HG02943 (cell line): ENCODE measurements around the gene PRSS12.
A peak's percentile ranks its signal among the peaks of the same experiment; 100 is the strongest.
"Not testable (repeated sequence)": the region's sequence is repeated elsewhere in the genome, so short reads cannot be mapped to it uniquely, and the experiment has no call there.

Experiments
- ATAC-seq: cut with Tn5 transposase; IDR thresholded peaks from one replicate; pipeline ENCODE4 v1.9.1; 2021; ENCODE audit warnings: mild to moderate bottlenecking, low read depth, moderate library complexity; ENCODE audit not compliant: unreplicated experiment

The PRSS12 gene

GRCh38 chr4:118352843-118353533, at the start of gene PRSS12:
Gene PRSS12 (minus strand): TSS chr4:118353003. CDS start chr4:118352720, 283 bp downstream.
- ATAC-seq, result peak; percentile 98

GRCh38 chr4:118400356-118400755, 47.6 kb upstream of the PRSS12 start:
- no peak for ATAC-seq

- not testable (repeated sequence) for ATAC-seq
Observed at GRCh38 chr4:118399883-118400282, 47.1 kb upstream of the PRSS12 start.

- ATAC-seq, result peak; percentile 94
Observed at GRCh38 chr4:118398226-118399090, 45.7 kb upstream of the PRSS12 start.

- ATAC-seq, result no peak
Observed at GRCh38 chr4:118397623-118397979, 44.8 kb upstream of the PRSS12 start.

- no peak for ATAC-seq
Observed at GRCh38 chr4:118396881-118397622, 44.2 kb upstream of the PRSS12 start.

- no peak for ATAC-seq
Observed at GRCh38 chr4:118395057-118395644, 42.3 kb upstream of the PRSS12 start.

GRCh38 chr4:118392509-118392908, 39.7 kb upstream of the PRSS12 start:
- ATAC-seq, result not testable (repeated sequence)

GRCh38 chr4:118390121-118390520, 37.3 kb upstream of the PRSS12 start:
- no peak for ATAC-seq

- ATAC-seq, result no peak
Observed at GRCh38 chr4:118389721-118390120, 36.9 kb upstream of the PRSS12 start.

GRCh38 chr4:118388606-118389005, 35.8 kb upstream of the PRSS12 start:
- ATAC-seq, result no peak

GRCh38 chr4:118381902-118382301, 29.1 kb upstream of the PRSS12 start:
- no peak for ATAC-seq

- no peak for ATAC-seq
Observed at GRCh38 chr4:118373614-118374255, 20.9 kb upstream of the PRSS12 start.

- no peak for ATAC-seq
Observed at GRCh38 chr4:118372251-118372650, 19.4 kb upstream of the PRSS12 start.

GRCh38 chr4:118369231-118369630, 16.4 kb upstream of the PRSS12 start:
- no peak for ATAC-seq

- ATAC-seq, result no peak
Observed at GRCh38 chr4:118367872-118368271, 15.1 kb upstream of the PRSS12 start.

GRCh38 chr4:118367361-118367760, 14.6 kb upstream of the PRSS12 start:
- no peak for ATAC-seq

GRCh38 chr4:118363166-118363565, 10.4 kb upstream of the PRSS12 start:
- no peak for ATAC-seq

- ATAC-seq, result no peak
Observed at GRCh38 chr4:118361192-118361591, 8.4 kb upstream of the PRSS12 start.

GRCh38 chr4:118360106-118360505, 7.3 kb upstream of the PRSS12 start:
- no peak for ATAC-seq
